Daoy (cell line): ENCODE measurements around the gene RWDD2A. TPM values are rescaled to one million over a fixed set of nuclear protein-coding genes. Genes with fewer than 3 reads are reported as not detected.
"Not testable (repeated sequence)": the region's sequence is repeated elsewhere in the genome, so short reads cannot be mapped to it uniquely, and the experiment has no call there.

Experiments
- DNase-seq: peaks from one replicate; pipeline ENCODE4 v3.0.0-alpha.2; 2015; ENCODE audit warnings: low read depth
- total RNA-seq: library from RNA; depleted of rRNA; stranded (reverse); fragments of >200 nt; shearing (Covaris generic); gene quantifications from 2 replicates; pipeline ENCODE4 v1.2.3, GENCODE V29; 2014; rRNA removed

RWDD2A gene
- total RNA-seq = 0.97 and 2.6 TPM in 2 replicates

DNA sequence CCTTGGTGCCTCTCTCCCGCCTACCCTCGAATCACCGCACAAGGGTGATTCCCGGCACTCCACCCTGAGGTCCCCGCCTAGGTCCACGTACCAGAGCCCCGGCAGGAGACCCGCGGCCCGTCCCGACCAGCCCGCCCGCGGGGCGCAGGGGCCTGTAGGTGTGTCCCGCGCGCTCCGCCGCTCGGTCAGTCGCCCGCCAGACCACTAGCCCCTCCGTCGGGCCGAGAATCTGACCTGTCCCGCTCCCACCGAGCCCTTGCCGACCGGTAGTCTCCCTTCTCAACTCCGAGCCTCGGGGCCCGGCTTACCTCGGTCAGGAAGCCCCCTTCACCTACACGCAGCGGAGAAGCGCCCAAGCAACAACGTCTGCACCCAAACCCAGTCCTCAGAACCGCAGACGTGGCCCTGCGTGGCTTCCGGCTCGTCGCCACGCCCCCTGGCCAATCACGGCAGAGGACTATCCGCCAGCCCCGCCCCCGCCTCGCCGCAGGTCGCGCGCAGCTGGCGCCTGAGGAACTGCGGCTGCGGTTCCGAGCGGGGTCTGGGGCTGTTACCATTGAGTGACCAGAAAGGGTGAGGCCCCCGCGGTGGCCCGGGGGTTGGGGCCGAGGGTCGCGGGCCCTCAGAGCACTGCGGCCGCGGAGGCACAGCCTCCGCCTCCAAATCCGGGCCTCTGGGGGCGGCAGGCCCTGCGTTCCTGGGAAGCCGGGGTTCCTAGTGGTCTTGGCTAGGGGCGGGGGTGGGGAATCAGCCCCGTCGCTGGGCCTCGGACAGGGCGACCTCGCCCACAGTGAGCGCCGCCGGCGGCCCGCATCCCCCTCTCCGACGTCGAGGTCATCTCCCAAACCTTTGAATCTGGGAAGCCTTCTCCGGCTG lies at the start of gene RWDD2A, which contains the start of gene PGM3:
TSS of gene RWDD2A (plus strand) at position 487 of the 876 bp plus-strand sequence. CDS start 1,095 bp downstream, outside the sequence.
TSS of gene PGM3 (minus strand) at position 395 of the 876 bp plus-strand sequence. CDS start 2,253 bp downstream, outside the sequence.
- DNase-seq = peak; percentile 97

DNA sequence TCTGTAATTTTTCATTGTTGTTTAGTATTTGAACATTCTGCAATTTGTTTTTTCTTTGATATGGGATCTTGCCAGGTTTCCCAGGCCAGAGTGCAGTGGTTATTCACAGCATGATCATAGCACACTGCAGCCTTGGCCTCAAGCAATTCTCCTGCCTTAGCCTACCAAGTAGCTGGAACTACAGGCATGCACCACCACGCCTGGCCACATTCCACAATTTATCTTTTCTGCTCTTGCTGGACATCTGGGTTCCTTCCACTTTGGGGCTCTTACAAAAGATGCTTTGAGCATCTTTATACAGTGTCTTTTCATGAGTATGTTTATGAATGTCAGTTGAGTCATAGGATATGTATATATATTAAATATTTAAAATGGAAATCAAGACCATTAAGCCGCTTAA lies 42.0 kb upstream of the RWDD2A start:
- no peak for DNase-seq

DNA sequence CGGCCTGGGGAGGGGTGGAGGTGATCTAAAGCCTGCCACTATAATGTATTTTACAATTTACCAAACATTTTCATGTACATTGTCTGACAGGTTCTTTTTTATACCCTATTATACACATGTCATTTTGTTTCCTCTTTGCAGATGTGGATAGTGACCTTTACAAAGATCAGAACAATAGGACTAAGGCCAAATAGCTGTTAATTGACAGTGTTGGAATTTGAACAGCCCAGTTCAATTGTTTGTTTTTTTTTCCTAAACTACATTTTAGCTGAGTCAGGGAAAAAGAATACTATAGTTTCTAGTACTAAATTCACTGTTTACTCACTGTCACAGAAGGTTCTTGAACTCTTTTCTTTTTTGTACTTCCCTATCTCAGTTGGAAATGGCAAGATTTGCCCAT lies 40.2 kb upstream of the RWDD2A start:
- no peak for DNase-seq

DNA sequence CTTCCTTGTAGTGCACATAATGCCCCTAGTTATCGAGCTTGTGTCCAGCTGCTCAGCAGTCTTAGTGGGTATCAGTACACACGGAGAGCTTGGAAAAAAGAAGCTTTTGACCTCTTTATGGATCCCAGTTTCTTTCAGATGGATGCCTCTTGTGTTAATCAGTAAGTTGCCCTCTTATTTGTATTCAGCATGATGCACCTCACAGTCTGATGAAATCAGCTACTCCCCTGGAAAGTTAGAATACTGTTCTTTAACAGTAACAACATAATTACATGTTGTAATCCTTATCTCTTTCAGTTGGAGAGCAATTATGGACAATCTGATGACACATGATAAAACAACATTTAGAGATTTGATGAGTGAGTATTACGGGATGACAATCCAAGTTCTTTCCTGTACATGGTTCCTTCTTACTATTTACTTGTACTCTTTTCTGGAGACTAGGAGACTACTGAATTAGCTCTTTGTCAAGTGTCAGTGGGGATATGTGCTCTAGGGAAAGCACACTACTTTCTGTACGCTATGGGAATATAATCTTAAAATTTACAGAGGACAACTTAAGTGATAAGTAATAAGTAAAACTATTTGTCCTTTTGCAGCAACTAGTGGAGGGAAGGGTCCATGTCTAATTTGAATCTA lies 39.2 kb upstream of the RWDD2A start:
- DNase-seq = peak; percentile 2

DNA sequence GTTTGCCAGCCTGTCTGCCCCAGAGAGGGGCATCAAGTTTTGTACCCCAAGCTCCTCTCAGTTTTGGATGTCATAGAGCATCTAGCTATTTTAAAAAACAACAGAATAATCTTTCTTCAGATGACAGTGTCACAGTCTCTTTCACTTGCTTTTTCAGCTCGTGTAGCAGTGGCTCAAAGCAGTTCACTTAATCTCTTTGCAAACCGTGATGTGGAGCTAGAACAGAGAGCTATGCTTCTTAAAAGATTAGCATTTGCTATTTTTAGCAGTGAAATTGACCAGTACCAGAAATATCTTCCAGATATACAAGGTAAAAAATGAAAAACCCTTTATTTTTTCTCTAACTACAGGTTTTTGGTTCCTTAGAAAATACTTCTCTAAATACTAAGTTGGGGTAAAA lies 37.4 kb upstream of the RWDD2A start:
- DNase-seq = no peak

DNA sequence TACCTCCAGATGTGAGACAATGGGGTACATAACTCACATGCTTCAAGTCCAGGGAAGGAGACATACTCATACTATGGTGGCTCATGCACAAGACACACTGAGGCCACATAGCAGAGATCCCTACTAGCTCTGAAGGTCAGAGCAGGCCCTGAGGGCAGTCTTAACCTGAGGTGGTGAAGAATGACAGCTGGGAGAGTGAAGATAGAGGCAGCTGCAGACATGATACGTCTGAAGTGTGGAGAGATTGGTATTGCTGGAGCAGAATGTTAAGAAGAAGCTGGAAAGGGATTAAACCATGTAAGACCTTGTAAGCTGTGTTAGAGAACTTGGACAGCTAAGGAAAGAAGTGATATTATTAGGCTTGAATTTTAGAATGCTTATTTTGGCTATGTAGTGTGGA lies 33.0 kb upstream of the RWDD2A start:
- no peak for DNase-seq

DNA sequence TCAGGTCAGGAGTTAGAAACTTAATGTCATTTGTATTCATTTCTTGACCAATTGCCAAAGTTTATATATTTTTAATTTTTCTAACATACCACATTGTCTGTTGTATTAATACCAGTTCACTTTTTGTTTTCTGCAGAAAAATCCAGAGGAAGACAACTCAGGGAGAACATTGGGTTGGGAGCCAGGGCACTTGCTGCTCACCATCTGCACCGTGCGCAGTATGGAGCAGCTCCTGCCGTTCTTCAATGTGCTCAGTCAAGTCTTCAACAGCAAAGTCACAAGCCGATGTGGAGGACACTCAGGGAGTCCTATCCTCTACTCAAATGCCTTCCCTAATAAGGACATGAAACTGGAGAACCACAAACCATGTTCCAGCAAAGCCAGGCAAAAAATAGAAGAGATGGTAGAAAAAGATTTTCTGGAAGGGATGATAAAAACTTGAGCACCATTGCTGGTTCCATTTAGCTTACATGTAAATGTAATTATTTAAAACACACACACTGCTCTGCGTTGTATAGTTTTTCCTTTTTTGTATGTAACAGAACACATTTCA lies 25.4 kb upstream of the RWDD2A start:
- DNase-seq = no peak

DNA sequence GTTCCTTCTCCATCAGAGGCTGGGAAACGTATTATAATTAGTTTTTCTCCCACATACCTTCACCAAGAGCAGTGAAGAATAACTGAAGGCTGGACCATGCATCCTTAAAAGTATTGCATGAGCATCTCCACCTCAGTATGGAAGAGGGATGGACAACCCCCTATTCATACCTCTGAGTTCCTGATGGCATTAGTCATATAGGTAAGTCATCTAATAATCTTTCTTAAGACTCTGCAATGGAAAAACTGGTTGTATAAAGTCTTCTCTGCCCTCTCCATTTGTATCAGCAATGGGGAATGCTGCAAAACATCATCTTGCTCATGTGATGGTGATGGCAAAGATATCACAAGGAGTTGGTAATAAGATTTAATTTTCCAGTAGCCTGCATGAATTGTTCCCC lies 24.6 kb upstream of the RWDD2A start:
- DNase-seq = no peak

DNA sequence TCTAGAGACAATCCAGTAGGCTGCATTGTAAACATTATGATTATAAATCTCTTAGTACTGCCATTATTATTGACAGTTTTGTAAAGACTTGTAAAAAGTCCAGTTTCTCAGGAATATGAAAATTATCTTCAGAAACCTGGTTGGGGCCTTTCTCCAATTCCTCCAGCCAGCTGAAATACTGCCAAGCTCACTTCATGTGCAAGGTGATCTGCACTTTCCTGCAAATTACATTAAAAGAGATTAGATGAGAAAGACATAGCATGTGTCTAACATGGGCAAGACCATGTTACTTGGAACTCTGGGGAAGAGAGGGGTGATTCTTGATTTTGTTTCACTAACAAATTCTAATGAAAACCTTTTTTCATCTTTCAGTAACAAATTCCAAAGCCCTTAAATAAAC lies 24.1 kb upstream of the RWDD2A start:
- no peak for DNase-seq

DNA sequence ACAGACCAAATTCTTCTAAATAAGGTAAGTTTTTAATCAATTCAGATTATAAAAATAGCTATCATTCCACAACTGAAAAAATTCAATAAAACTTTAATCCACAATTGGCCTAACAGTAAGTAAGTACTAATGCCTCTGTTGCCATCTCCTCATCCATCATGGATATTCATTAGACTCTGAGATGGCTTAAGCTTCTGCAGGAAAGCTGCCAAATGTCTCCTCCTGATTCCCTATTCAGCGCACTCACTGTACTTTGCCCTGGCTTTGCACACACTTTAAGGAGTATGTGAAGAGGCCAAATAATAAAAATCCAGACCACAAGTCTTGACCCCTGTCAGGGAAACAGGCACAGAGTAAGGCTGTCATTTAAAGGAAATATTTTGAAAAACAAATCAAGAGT lies 23.6 kb upstream of the RWDD2A start:
- no peak for DNase-seq

DNA sequence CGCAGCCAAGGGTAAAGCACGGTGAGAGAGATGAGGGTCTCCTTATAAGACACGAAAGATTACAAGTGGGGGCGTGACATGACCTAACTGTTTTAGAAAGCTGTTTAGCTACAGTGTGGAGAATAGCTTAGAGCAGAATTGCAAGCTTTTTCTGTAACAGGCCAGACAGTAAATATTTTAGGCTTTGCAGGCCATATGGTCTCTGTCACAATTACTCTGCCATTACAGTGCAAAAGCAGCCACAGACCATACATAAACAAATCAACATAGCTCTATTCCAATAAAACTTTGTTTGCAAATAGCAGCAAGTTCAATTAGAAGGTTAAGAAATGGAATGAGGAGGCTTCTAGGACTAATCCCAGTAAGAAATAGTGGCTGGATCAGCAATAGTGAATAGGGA lies 16.9 kb upstream of the RWDD2A start:
- no peak for DNase-seq

DNA sequence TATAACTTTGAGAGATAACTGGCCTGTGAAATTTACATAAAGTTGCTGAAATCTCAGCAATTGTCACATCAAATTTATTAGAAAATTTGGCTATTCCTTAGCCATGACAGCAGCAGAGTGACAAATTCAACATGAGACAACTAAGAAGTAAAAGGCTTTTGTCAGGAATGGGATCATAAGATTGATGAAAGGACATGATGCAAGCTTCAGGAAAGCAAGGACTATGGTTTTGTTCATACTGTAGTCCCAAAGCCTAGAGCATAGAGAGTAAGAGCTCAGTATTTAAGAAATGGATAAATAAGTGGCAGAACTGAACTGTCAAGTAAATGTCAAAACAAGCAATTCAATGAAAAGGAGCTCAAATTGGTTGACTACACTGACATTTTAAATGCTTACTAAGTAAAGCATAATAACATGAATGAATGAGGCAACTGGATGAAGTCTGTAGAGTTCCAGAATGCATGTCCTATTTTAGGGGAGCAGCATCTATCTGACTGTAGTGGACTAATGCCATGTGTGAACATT lies 12.7 kb upstream of the RWDD2A start:
- no peak for DNase-seq

DNA sequence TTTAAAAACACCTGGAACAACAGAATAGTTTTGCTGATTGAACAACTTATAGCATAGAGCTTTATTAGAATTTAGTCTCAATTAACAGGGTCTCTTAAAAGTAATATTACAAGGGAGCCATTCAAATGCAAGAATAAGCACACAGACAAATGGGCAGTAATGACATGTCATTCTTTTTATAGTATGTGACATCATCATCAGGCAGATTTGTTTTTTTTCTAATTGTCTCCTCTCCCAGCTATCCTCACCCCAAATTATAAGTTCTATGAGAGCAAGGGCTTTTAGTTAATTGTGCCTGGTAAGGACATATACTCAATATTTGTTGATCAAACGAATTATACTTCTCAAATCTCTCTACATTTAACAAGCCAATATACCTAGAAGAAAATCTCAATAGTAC lies 11.0 kb upstream of the RWDD2A start:
- no peak for DNase-seq

DNA sequence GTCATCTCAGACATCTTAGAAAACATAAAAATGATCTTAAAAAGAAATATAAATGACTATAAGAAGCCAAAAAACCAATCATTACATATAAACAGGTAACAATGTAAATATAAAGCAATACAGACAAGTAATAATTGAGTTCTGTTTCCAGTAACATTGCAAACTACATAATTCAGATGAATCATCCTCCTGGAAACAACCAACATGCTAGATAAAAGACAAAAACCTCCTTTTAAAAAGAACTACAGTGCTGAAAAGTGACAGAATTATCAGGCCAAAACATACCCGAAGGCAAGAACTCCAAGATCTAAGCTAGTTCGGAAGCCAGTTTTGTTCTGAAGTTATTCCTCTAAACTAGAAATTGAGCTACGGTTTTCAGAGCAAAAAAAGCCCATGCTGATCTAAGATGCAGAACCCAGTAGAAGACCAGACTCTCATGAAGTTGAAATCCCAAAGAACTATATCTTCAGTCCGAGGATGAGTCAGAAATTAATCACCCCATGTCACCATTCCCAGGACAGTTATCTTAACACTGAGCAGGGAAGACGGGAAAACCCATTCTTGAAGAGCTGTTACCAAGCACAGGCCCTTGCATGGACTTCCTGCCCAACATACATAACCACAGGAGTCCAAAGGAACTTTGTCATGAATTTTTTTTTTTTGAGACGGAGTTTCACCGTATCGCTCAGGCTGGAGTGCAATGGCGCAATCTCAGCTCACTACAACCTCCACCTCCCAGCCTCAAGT lies 9.9 kb upstream of the RWDD2A start:
- peak; percentile 91 for DNase-seq

DNA sequence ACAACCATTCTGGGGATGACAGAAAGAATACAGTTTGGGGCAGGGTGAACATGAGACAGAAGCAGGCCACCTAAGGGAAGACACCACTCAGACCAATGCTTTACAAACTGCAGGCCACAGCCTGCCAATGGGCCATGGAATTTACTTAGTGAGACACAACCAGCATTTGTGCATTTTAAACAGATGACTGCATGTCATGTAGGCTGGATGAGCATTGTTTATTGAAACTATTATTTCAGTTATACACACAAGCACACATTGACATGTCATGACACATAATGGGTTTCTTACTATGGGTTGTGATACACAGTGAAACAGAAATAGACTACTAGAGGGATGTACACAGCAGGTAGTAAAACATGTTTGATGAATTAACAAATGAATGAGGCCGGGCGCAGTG lies 8.1 kb upstream of the RWDD2A start:
- DNase-seq = no peak

DNA sequence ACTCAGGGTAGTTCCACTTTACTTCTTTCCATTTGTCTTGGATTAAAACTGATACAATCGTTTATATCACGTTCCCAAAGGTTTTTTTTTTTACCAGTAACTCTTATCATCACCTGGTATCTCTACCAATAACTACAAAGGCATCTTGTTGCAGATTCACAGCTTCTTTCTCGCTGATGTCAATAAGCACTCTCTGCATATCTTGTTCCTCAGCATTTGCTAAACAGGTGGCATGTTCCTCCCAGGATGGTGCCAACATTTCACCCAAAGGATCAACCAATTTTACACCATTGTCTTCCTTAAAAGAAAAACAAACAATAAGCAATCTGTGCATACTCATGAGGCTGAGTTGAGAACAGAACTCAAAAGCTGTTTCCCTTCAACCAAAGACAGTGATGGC lies 4.7 kb upstream of the RWDD2A start:
- no peak for DNase-seq

DNA sequence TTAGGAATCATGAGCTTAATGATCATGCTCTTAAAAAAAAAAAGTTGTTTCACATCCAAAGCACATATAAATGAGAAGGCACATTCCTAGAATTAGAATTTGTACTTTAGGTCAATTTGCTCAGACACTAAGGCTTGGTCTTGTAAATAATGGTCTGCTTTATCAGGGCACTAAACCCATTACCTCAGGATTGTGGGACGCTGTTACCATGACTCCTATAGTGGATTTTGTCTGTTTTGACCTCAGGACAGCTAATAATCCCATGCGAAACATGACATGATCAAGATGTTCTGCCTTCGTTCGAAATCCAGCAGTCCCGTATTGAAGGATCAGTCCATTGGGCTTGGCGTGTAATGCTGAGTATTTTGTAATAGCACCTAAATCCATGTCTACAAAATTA lies 2.5 kb upstream of the RWDD2A start:
- no peak for DNase-seq

DNA sequence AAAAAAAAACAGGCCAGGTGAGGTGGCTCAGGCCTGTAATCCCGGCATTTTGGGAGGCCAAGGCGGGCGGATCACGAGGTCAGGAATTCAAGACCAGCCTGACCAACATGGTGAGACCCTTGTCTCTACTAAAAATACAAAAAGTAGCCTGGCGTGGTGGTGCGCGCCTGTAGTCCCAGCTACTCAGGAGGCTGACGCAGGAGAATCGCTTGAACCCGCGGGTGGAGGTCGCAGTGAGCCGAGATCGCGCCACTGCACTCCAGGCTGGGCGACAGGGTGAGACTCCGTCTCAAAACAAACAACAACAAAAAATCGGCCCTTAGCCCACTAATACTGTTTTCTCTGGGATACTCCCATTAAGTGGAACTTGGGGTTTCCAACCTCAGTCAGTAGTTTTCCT lies 1.2 kb upstream of the RWDD2A start:
- DNase-seq = not testable (repeated sequence)

DNA sequence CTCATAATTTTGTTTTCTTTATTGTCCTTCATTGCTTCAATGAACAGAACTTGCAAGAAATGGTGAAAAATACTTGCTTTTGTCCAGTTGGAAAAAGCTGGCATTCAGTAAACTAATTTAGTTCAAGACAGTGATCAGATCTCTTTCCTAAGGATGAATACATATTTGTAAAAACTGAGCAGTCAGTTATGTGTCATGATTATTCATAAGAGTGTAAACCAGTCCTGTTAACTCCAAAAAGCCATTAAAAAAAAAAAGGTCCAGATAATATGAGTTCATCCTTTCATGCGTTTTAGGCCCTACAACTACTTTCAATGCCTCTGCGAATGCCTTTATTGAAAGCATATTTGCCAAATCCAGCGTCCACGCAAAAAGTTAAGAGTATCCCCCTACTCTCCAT lies 701 bp upstream of the RWDD2A start:
- DNase-seq = no peak

DNA sequence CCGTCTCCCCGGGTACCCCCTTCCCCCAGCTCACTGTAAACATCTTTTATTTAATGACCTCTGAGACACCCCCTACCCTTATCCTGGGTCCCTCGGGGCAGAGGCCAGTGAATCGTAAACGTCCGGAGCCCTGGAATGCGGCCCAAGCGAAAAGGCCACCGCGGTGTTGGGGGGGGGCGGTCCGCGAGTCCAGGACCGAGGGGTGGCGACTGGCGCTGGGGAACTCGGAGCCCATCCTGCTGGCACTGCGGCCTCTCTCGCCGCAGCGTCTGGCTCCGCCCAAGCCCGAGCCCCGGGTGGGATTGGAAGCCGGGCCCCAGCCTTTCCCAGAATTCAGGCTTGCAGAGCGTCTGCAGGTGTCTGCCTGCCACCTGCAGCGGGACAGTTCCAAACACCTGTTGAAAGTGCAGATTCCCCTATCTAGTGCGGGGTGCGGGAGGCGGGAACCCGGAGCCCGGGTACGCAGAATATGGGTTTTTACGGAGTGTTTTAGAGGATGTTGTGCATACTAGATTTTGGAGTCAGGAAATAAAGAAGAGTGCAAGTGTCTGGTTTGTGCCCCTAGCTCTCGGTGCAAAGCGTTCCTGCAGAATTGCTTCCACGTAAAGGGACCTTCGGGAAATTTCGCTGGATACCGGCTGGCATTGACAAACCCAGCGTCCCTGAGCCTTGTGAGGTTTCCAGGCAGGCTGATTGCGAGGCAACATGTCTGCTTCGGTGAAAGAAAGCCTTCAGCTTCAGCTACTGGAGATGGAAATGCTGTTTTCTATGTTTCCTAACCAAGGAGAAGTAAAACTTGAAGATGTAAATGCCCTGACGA lies 800 bp downstream of the RWDD2A start:
- DNase-seq = peak; percentile 54
